Right lobe of liver (tissue), 6 donors: ENCODE results near the gene KDM1B. TPM values are rescaled to one million over a fixed set of nuclear protein-coding genes. Genes with fewer than 3 reads are reported as not detected.
A peak's percentile ranks its signal among the peaks of the same experiment; 100 is the strongest.

Experiments used
- ATAC-seq, 4 donors: fragments of 200-7000 bp; cut with Tn5 transposase; one replicate each; pipeline ENCODE4 v1.9.1; 2020; ENCODE audit warnings: mild to moderate bottlenecking in 4 of 4, moderate library complexity in 4 of 4
- DNase-seq, 3 donors: peaks; one replicate each; pipeline ENCODE4 v3.0.0-alpha.2; 2020
- H3K27ac ChIP-seq, 3 donors: fragments of 200-600 bp; one replicate each; pipeline ENCODE4 v1.8.0; 2022
- H3K27me3 ChIP-seq, 2 donors: fragments of 200-600 bp; one replicate each; pipeline ENCODE4 v1.8.0; 2022
- H3K36me3 ChIP-seq, 4 donors: fragments of 200-600 bp; sonication (generic) in 1 of 4; one replicate each; pipeline versions ENCODE4 v1.5.1 to v1.8.0; 2017 to 2022; ENCODE audit warnings: control low read depth in 1 of 4
- H3K4me1 ChIP-seq, 4 donors: fragments of 200-600 bp; sonication (generic) in 1 of 4; one replicate each; pipeline versions ENCODE4 v1.5.1 to v1.8.0; 2017 to 2022; ENCODE audit warnings: control low read depth in 1 of 4
- H3K4me3 ChIP-seq, 3 donors: fragments of 200-600 bp; one replicate each; pipeline ENCODE4 v1.8.0; 2022
- H3K9me3 ChIP-seq, 4 donors: fragments of 200-600 bp; sonication (generic) in 1 of 4; one replicate each; pipeline versions ENCODE4 v1.5.1 to v1.8.0; 2017 to 2022; ENCODE audit warnings: control low read depth in 1 of 4
- CTCF ChIP-seq, 4 donors: fragments of 200-600 bp in 3 of 4; fragments of 450-650 bp in 1 of 4; IDR thresholded peaks; one replicate each; pipeline versions ENCODE4 v1.5.1 to v1.8.0; 2016 to 2022; ENCODE audit warnings: antibody characterized with exemption in 4 of 4, mild to moderate bottlenecking in 2 of 4
- POLR2A ChIP-seq: fragments of 450-650 bp; IDR thresholded peaks from one replicate; pipeline ENCODE4 v1.6.1; 2017; ENCODE audit warnings: antibody characterized with exemption, mild to moderate bottlenecking
- WGBS: methylation state at CpG from one replicate; pipeline ENCODE4 v1.1.6; 2018; ENCODE audit warnings: low coverage, low lambda C conversion rate; ENCODE audit not compliant: insufficient coverage; ENCODE audit errors: missing lambda C conversion rate; 5-methylcytosine and 5-hydroxymethylcytosine counted together
- intact Hi-C, 2 donors: fragments of 100-400 bp; cut with DNase I; formaldehyde crosslinking; loops; one replicate each; pipeline versions ENCODE4 v1.11.2 to v1.14.1; 2022
- long read RNA-seq: library from polyadenylated mRNA; unstranded; transcript quantifications from one replicate; pipeline ENCODE4 v2.0.0, GENCODE V29; 2019
- total RNA-seq, 6 experiments: library from RNA; depleted of rRNA in 2 of 6; stranded (reverse); fragments of >200 nt in 2 of 6; fragmentation: NEBNext Ultra II Directional in 3 of 6; extraction: Animal tissue kit (Norgen Biotek cat#: 25700) in 3 of 6; gene quantifications; one replicate each; pipeline versions ENCODE4 v1.1.0 to v1.2.4, GENCODE V29; 2016 to 2023
- donor health status: DM: no; HTN: yes; CAD: no.
- donor health status: DM: no; HTN: no; CAD: no.
- donor health status: DM: no; HTN: no; CAD: no.
- donor health status: DM: no; HTN: yes; CAD: no.
- donor health status: DM: no; HTN: yes; CAD: no.

The KDM1B gene
- 10 to 100 TPM in 2 of 6 experiments, 1 to 10 TPM in 4; 5.0 to 12.1 (median 9.3) TPM for total RNA-seq
- long read RNA-seq, partial matches to known transcripts: 0 of 1 reads
- long read RNA-seq, other reads (novel, unspliced or antisense): 1 of 1 reads

GRCh38 chr6:18155150-18155863 is at the start of gene KDM1B:
Gene KDM1B, plus strand, starts transcription at chr6:18155422. Its CDS starts 4,474 bp downstream, at chr6:18159896.
- H3K4me1 ChIP-seq: peaks cover 0 to 9% (median 0%) of the 10 kb centered on the region in 4 donors
- H3K36me3 ChIP-seq: no peaks in the 10 kb centered on the region
- peak; percentile 99 to 100 (median 99) for DNase-seq
- peak within 1 kb of the TSS; percentile 80 to 97 (median 91) for H3K4me3 ChIP-seq
- H3K27me3 ChIP-seq: no peaks in the 10 kb centered on the region
- TF ChIP-seq POLR2A (peak; percentile 86), CTCF (IDR thresholded peaks at IDR 0.05) (peak in 1 of 4 donors; percentile 10)
- peak; percentile 87 to 97 (median 90) for ATAC-seq
- intact Hi-C loops: no loop called here
- no peaks in the 10 kb centered on the region for H3K9me3 ChIP-seq
- under 1% methylated on average over 25 of the region's 87 CpGs for WGBS
- peak within 1 kb of the TSS; percentile 76 to 90 (median 87) for H3K27ac ChIP-seq

- no peak overlapping the region for H3K27ac ChIP-seq
- H3K4me3 ChIP-seq: no peak overlapping the region
- H3K9me3 ChIP-seq: no peaks in the 10 kb centered on the region
- WGBS: 90% methylated on average over 1 of the region's 1 CpG
- no peaks in the 10 kb centered on the region for H3K36me3 ChIP-seq
- TF ChIP-seq POLR2A (no peak), CTCF (IDR thresholded peaks at IDR 0.05) (no peak)
- DNase-seq (no peak), ATAC-seq (no peak)
- H3K4me1 ChIP-seq: no peaks in the 10 kb centered on the region
- intact Hi-C loops: no loop called here
- no peaks in the 10 kb centered on the region for H3K27me3 ChIP-seq
Observed at GRCh38 chr6:18107061-18107460, 48.2 kb upstream of the KDM1B start.

- no peaks in the 10 kb centered on the region for H3K4me1 ChIP-seq
- DNase-seq (no peak), ATAC-seq (no peak)
- no peaks in the 10 kb centered on the region for H3K9me3 ChIP-seq
- H3K27me3 ChIP-seq: no peaks in the 10 kb centered on the region
- H3K4me3 ChIP-seq: no peak overlapping the region
- no peak overlapping the region for H3K27ac ChIP-seq
- TF ChIP-seq CTCF (IDR thresholded peaks at IDR 0.05) (no peak), POLR2A (no peak)
- intact Hi-C loops: no loop called here
- no peaks in the 10 kb centered on the region for H3K36me3 ChIP-seq
Observed at GRCh38 chr6:18110162-18110561, 45.1 kb upstream of the KDM1B start.

- intact Hi-C loops: no loop called here
- Histone ChIP-seq H3K4me3 (no peak overlapping the region), H3K27me3 (no peaks in the 10 kb centered on the region), H3K27ac (no peak overlapping the region), H3K9me3 (no peaks in the 10 kb centered on the region), H3K36me3 (no peaks in the 10 kb centered on the region), H3K4me1 (peaks cover 0 to 4% (median 0%) of the 10 kb centered on the region in 4 donors)
- DNase-seq: no peak
- no peak for TF ChIP-seq CTCF (IDR thresholded peaks at IDR 0.05)
- WGBS: 74% methylated on average over 2 of the region's 2 CpGs
- ATAC-seq: no peak
Observed at GRCh38 chr6:18115356-18115755, 39.9 kb upstream of the KDM1B start.
